HFFc6 (cell line): Measurements from ENCODE around the gene PLD6. TPM values are rescaled to one million over a fixed set of nuclear protein-coding genes. Genes with fewer than 3 reads are reported as not detected.

Source experiments
- DNase-seq: peaks from one replicate; pipeline ENCODE4 v3.0.0-alpha.2; 2018
- H3K27ac Mint-ChIP-seq: 2 replicates; pipeline ENCODE4 v1.8.0; 2020; ENCODE audit warnings: mild to moderate bottlenecking, mixed read lengths
- H3K27me3 Mint-ChIP-seq: 2 replicates; pipeline ENCODE4 v1.8.0; 2021; ENCODE audit warnings: mild to moderate bottlenecking, moderate library complexity, mixed read lengths; ENCODE audit not compliant: insufficient read depth
- H3K36me3 Mint-ChIP-seq: 2 replicates; pipeline ENCODE4 v1.8.0; 2021; ENCODE audit warnings: low read depth, mixed read lengths
- H3K4me1 Mint-ChIP-seq: 2 replicates; pipeline ENCODE4 v1.8.0; 2020; ENCODE audit warnings: low read depth, mixed read lengths
- H3K4me3 Mint-ChIP-seq: 2 replicates; pipeline ENCODE4 v1.8.0; 2020; ENCODE audit warnings: mild to moderate bottlenecking, moderate library complexity, mixed read lengths
- H3K9me3 Mint-ChIP-seq: 2 replicates; pipeline ENCODE4 v1.8.0; 2020; ENCODE audit warnings: mild to moderate bottlenecking, mixed read lengths
- total RNA-seq, 6 experiments: library from RNA; stranded (reverse); fragmentation: NEBNext Ultra II Directional; extraction: Animal tissue kit (Norgen Biotek cat#: 25700); gene quantifications; 2 replicates in 1 of 6; 3 replicates in 5 of 6; pipeline ENCODE4 v1.2.3, GENCODE V29; 2021
- TF ChIP-seq, protein P1 (sequence below): fragments of 200-600 bp; sonication (generic); IDR thresholded peaks from 2 replicates; pipeline ENCODE4 v1.5.0; 2021; ENCODE audit warnings: antibody characterized with exemption, mild to moderate bottlenecking

Gene PLD6
- total RNA-seq, 6 experiments from 2014 or later: 1.7 to 3.6 (median 2.3) TPM

DNA sequence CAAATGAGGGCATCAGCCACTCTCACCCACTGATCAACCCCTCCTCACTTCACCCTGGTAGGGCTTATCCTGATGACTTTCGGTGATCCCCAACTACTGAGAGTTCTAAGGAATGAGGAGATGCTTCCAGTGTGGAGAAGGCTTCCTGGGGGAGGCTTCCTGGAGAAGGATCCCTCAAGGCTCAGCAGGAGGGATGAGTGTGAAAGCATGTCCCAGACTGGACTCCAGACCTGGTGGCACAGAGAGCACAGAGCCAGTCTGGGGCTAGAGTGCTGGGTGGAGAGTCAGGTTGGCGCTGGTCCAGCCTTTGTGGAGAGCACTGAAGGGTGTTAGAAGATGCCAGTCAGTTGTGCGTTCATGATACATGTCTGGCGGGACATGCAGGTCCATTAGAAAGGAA is 53.7 kb downstream of the PLD6 start:
- H3K36me3 Mint-ChIP-seq: peaks cover 56% of the 10 kb centered on the region
- H3K4me3 Mint-ChIP-seq: peak overlapping the region; percentile 11; the same call in 1 of the 2 replicates
- H3K27ac Mint-ChIP-seq: peak overlapping the region; percentile 92
- H3K9me3 Mint-ChIP-seq: no peaks in the 10 kb centered on the region
- TF ChIP-seq, protein P1, sequence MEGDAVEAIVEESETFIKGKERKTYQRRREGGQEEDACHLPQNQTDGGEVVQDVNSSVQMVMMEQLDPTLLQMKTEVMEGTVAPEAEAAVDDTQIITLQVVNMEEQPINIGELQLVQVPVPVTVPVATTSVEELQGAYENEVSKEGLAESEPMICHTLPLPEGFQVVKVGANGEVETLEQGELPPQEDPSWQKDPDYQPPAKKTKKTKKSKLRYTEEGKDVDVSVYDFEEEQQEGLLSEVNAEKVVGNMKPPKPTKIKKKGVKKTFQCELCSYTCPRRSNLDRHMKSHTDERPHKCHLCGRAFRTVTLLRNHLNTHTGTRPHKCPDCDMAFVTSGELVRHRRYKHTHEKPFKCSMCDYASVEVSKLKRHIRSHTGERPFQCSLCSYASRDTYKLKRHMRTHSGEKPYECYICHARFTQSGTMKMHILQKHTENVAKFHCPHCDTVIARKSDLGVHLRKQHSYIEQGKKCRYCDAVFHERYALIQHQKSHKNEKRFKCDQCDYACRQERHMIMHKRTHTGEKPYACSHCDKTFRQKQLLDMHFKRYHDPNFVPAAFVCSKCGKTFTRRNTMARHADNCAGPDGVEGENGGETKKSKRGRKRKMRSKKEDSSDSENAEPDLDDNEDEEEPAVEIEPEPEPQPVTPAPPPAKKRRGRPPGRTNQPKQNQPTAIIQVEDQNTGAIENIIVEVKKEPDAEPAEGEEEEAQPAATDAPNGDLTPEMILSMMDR: no peak
- DNase-seq: peak; percentile 15
- H3K4me1 Mint-ChIP-seq: peaks cover 88% of the 10 kb centered on the region
- H3K27me3 Mint-ChIP-seq: peaks cover 11% of the 10 kb centered on the region

DNA sequence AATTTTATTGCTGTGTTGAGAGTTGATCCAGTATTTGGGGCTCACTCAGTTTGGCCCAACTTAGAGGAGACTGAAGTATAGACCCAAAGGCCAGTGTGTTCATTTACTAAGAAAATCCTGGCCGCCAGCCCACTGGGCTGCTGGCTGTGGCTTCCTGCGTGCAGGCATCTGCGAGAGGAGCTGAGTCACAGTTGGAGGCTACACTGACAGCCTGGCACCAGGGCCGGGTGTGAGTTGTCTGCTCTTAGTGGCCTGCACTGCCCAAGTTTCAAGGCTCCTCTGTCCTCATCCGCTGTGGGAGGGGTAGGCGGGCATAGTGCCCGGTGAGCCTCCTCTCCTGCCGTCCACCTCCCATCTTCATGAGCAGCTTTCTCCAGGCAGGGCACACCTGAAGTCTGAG is 54.2 kb downstream of the PLD6 start:
- Mint-ChIP-seq H3K9me3 (no peaks in the 10 kb centered on the region), H3K4me3 (peak overlapping the region; percentile 72), H3K27me3 (peaks cover 11% of the 10 kb centered on the region), H3K36me3 (peaks cover 55% of the 10 kb centered on the region), H3K4me1 (peaks cover 86% of the 10 kb centered on the region), H3K27ac (peak overlapping the region; percentile 92)
- peak; percentile 95 for DNase-seq
- TF ChIP-seq, protein P1: no peak

DNA sequence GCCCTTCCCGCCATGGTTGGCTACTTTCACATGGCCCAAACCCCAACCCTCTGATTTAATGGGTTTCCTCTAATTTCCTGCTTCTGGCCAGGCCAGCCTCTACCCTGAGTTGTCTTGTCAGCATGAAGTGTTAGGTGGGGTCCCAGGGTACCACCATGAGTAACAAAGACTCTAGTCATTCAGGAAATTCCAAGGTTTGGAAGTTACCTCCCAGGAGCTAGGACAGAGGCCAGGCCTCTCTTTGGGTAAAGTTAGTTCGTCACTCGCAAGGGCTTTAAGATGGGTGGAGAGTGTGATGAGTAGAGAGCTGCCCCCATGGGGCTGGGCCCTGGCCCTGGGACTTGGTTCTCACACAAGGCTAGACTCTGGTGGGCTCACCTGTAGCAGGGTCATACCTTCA is 54.6 kb downstream of the PLD6 start:
- Mint-ChIP-seq H3K27me3 (peaks cover 12% of the 10 kb centered on the region), H3K27ac (peak overlapping the region; percentile 92)
- DNase-seq: no peak

DNA sequence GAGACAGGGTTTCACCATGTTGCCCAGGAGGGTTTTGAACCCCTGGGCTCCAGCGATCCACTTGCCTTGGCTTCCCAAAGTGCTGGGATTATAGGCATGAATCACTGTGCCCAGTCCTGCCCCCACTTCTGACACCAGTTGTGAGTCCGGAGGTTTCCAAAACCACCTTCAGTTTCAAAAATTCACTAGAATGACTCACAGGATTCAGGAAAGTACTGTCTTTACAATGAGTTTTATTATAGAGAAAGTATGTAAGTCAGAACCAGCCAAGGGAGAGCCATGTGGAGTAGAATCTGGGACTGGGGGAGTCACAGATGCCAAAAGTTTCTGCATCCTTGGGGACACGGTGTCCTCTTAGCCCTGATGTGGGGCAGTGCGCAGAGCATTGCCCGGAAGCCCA is 55.1 kb downstream of the PLD6 start:
- peaks cover 55% of the 10 kb centered on the region for H3K36me3 Mint-ChIP-seq
- TF ChIP-seq, protein P1: no peak
- H3K4me3 Mint-ChIP-seq: peak overlapping the region; percentile 72
- H3K9me3 Mint-ChIP-seq: no peaks in the 10 kb centered on the region
- peak; percentile 93 for DNase-seq
- H3K27ac Mint-ChIP-seq: peak overlapping the region; percentile 92
- H3K4me1 Mint-ChIP-seq: peaks cover 82% of the 10 kb centered on the region
- peaks cover 11% of the 10 kb centered on the region for H3K27me3 Mint-ChIP-seq

More for the DNA sequence above, 54.6 kb downstream of the PLD6 start:
- Mint-ChIP-seq H3K4me3 (peak overlapping the region; percentile 72), H3K9me3 (no peaks in the 10 kb centered on the region), H3K36me3 (peaks cover 55% of the 10 kb centered on the region), H3K4me1 (peaks cover 86% of the 10 kb centered on the region)
- TF ChIP-seq, protein P1: no peak

Other genes with a start within 250 kb of the PLD6 start
- not detected for gene TNFRSF13B, start 234.2 kb downstream of the PLD6 start, total RNA-seq
- 100 to 1,000 TPM; 350 to 409 (median 372) TPM for gene MPRIP, start 163.9 kb downstream of the PLD6 start, total RNA-seq
- 10 to 100 TPM; 15.8 to 19.2 (median 17.3) TPM for gene FLCN, start 30.8 kb upstream of the PLD6 start, total RNA-seq
- 10 to 100 TPM; 82.3 to 93.7 (median 86.7) TPM for gene COPS3, start 74.9 kb upstream of the PLD6 start, total RNA-seq
- gene NT5M, start 97.0 kb upstream of the PLD6 start, total RNA-seq: under 1 TPM; 0.20 to 0.83 (median 0.60) TPM